Lung (tissue), 12 donors: ENCODE data around the gene CNKSR1. TPM values are rescaled to one million over a fixed set of nuclear protein-coding genes. Genes with fewer than 3 reads are reported as not detected.

Experiments used
- ATAC-seq: fragments of 200-7000 bp; cut with Tn5 transposase; one replicate; pipeline ENCODE4 v1.9.1; 2020; ENCODE audit warnings: moderate number of reproducible peaks; ENCODE audit not compliant: insufficient read depth, low FRiP score
- DNase-seq, 3 donors: peaks; one replicate each; pipeline ENCODE4 v3.0.0-alpha.2; 2013 to 2017
- H3K27ac ChIP-seq, 2 donors: one replicate each; pipeline ENCODE4 v1.5.1; 2013; ENCODE audit warnings: mild to moderate bottlenecking in 2 of 2, moderate library complexity in 2 of 2, control low read depth in 1 of 2, inconsistent platforms in 1 of 2, low read depth in 1 of 2, low read length in 1 of 2
- H3K27me3 ChIP-seq, 3 donors: one replicate each; pipeline ENCODE4 v1.5.1; 2013; ENCODE audit warnings: low read length in 2 of 3; ENCODE audit not compliant: control insufficient read depth in 3 of 3, insufficient read depth in 3 of 3
- H3K36me3 ChIP-seq, 4 donors: one replicate each; pipeline ENCODE4 v1.5.1; 2013; ENCODE audit warnings: low read length in 4 of 4, mild to moderate bottlenecking in 1 of 4, moderate library complexity in 1 of 4; ENCODE audit not compliant: control insufficient read depth in 4 of 4, insufficient read depth in 4 of 4
- H3K4me1 ChIP-seq, 5 donors: one replicate each; pipeline ENCODE4 v1.5.1; 2013; ENCODE audit warnings: low read length in 5 of 5, mild to moderate bottlenecking in 2 of 5, moderate library complexity in 1 of 5; ENCODE audit not compliant: control insufficient read depth in 5 of 5, insufficient read depth in 5 of 5
- H3K4me3 ChIP-seq: one replicate; pipeline ENCODE4 v1.5.1; 2013; ENCODE audit warnings: mild to moderate bottlenecking, control low read depth, moderate library complexity
- H3K9ac ChIP-seq, 2 donors: one replicate each; pipeline ENCODE4 v1.5.1; 2013; ENCODE audit warnings: low read length in 2 of 2, control low read depth in 1 of 2; ENCODE audit not compliant: insufficient read depth in 1 of 2
- H3K9me3 ChIP-seq, 4 donors: one replicate each; pipeline ENCODE4 v1.5.1; 2013; ENCODE audit warnings: low read length in 3 of 4, mild to moderate bottlenecking in 1 of 4, moderate library complexity in 1 of 4; ENCODE audit not compliant: control insufficient read depth in 4 of 4, insufficient read depth in 3 of 4
- WGBS, 2 donors: extraction: QIAGEN DNeasy Blood & Tissue Kit; methylation state at CpG; one replicate each; pipeline ENCODE4 v1.1.7; 2013; 5-methylcytosine and 5-hydroxymethylcytosine counted together
- polyA plus RNA-seq, 2 donors: library from polyadenylated mRNA; stranded (reverse); fragments of 200-250 nt; gene quantifications; one replicate each; pipeline ENCODE4 v1.2.1, GENCODE V29; 2013
- total RNA-seq, 2 donors: library from RNA; depleted of rRNA in 1 of 2; stranded (reverse); fragments of >200 nt in 1 of 2; gene quantifications; one replicate each; pipeline ENCODE4 v1.2.1, GENCODE V29; 2014 to 2021
- TF ChIP-seq, protein P1 (sequence below): IDR thresholded peaks from 2 replicates; pipeline ENCODE4 v1.5.1; 2012; ENCODE audit warnings: mild to moderate bottlenecking; ENCODE audit errors: control extremely low read depth, extremely low read depth
- donor health status: control.
- donor health status: control.
- donor health status: Bipolar disorder and iron deficiency.
- donor health status: healthy.
- donor health status: DM: yes; HTN: yes; CAD: no.

The CNKSR1 gene
- total and polyA plus RNA-seq, 4 donors = 10.8 to 34.7 (median 28.3) TPM

DNA sequence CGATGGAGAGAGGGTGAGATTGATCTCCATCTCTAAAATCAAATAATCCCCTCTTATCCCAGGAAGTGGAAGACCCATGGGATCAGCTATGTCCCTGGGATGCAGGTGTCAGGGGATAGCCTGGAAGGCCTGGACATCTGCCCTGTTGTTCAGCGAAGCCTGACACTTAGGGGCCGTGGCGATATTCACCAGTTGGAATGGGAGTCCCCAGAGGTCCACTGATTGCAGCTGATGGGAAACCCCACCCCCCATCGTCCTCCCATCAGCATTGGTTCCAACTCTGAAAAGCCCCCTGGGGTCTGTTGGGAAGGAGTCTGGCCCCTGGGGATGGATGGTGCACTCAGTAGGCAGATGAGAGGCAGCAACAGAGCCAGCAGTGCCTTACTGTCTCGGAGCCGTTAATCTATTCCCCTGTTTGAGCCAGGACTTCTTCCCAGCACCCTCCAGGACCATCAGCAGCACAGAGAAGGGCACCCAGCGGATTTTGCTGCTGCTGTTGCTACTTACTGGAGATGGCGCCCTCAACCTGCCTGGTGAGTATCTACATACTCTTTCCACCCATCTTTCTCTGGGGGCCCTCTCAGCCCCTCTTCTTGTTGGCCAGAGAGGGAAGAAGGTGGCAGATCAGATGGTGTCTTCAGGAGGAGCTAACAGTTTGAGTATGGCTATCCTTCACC is 26.5 kb downstream of the CNKSR1 start:
- TF ChIP-seq, protein P1, sequence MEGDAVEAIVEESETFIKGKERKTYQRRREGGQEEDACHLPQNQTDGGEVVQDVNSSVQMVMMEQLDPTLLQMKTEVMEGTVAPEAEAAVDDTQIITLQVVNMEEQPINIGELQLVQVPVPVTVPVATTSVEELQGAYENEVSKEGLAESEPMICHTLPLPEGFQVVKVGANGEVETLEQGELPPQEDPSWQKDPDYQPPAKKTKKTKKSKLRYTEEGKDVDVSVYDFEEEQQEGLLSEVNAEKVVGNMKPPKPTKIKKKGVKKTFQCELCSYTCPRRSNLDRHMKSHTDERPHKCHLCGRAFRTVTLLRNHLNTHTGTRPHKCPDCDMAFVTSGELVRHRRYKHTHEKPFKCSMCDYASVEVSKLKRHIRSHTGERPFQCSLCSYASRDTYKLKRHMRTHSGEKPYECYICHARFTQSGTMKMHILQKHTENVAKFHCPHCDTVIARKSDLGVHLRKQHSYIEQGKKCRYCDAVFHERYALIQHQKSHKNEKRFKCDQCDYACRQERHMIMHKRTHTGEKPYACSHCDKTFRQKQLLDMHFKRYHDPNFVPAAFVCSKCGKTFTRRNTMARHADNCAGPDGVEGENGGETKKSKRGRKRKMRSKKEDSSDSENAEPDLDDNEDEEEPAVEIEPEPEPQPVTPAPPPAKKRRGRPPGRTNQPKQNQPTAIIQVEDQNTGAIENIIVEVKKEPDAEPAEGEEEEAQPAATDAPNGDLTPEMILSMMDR = no peak
- Histone ChIP-seq H3K27me3 (no peaks in the 10 kb centered on the region), H3K36me3 (no peaks in the 10 kb centered on the region), H3K27ac (no peak overlapping the region), H3K9ac (no peak overlapping the region), H3K4me3 (no peak overlapping the region), H3K4me1 (peaks cover 0 to 7% (median 0%) of the 10 kb centered on the region in 5 donors), H3K9me3 (no peaks in the 10 kb centered on the region)
- WGBS, 2 donors = 85 to 86% methylated on average over 9 of the region's 9 CpGs
- ATAC-seq (no peak), DNase-seq (no peak)

DNA sequence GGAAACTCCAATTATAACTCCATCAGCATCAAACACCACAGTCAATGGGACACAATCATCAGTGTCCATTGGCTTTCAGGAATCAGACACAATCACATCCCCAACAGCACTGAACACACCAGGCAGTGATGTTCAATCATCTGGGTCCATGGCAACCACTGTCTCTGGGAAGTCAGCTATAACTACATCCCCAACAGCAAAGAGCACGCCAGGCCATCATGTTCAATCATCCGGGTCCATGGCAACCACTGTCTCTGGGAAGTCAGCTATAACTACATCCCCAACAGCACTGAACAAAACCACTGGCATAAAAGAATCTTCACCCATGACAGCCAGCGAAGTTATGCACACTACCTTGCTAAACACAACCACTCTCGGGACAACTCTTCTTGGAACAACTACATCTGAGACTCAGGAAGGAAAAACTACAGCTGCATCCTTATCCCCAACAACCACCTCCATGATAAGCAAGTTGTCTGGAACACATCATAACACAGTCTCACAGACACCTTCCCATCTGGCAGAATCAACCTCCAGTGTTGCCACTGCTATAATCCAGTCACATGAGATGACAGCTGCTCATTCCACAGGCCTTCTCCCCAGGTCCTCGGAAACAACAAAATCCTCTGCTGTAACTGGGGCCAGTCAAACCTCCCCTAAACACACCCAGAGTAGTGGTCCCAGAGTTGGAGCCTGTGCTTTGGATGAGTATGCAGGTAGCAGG is 33.0 kb downstream of the CNKSR1 start:
- no peak overlapping the region for H3K9ac ChIP-seq
- TF ChIP-seq, protein P1 = no peak
- no peaks in the 10 kb centered on the region for H3K9me3 ChIP-seq
- H3K4me3 ChIP-seq = no peak overlapping the region
- ATAC-seq (no peak), DNase-seq (no peak)
- H3K27ac ChIP-seq = no peak overlapping the region
- no peaks in the 10 kb centered on the region for H3K4me1 ChIP-seq
- 78 to 85% methylated on average over 5 of the region's 5 CpGs for WGBS, 2 donors
- H3K27me3 ChIP-seq = no peaks in the 10 kb centered on the region
- H3K36me3 ChIP-seq = no peaks in the 10 kb centered on the region

DNA sequence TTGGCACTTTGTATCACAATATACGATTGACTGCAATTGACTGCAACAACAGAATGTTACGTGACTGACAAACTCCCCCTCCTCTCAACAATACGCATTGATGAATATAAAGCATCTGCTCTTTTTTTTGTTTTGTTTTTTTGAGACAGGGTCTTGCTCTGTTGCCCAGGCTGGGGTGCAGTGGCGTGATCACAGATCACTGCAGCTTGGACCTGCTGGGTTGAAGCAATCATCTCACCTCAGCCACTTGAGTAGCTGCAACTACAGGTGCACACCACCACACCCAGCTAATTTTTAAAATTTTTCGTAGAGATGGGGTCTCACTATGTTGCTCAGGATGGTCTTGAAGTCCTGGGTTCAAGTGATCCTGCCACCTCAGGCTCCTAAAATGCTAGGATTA is 35.4 kb downstream of the CNKSR1 start:
- ATAC-seq (no peak), DNase-seq (no peak)
- Histone ChIP-seq H3K4me1 (no peaks in the 10 kb centered on the region), H3K4me3 (no peak overlapping the region), H3K9ac (no peak overlapping the region), H3K36me3 (no peaks in the 10 kb centered on the region), H3K27me3 (no peaks in the 10 kb centered on the region), H3K27ac (no peak overlapping the region), H3K9me3 (no peaks in the 10 kb centered on the region)
- 91 to 93% methylated on average over 5 of the region's 5 CpGs for WGBS, 2 donors
- TF ChIP-seq, protein P1 = no peak
